Neural cell (in vitro differentiated cells): ENCODE measurements around the gene INO80.

Source experiments
- EP300 ChIP-seq: fragments of 450-650 bp; conservative IDR thresholded peaks from 2 replicates; pipeline ENCODE4 v1.6.1; 2014; ENCODE audit warnings: antibody characterized with exemption, mild to moderate bottlenecking, moderate library complexity; ENCODE audit not compliant: poor library complexity, severe bottlenecking
- EZH2 ChIP-seq: fragments of 200-600, 300-800 bp; shearing (Covaris generic), sonication (generic); IDR thresholded peaks from 2 replicates; pipeline ENCODE4 v1.6.1; 2014; ENCODE audit warnings: antibody characterized with exemption, low read length, borderline replicate concordance, mild to moderate bottlenecking; ENCODE audit not compliant: insufficient read depth, poor library complexity, severe bottlenecking
- MXI1 ChIP-seq: fragments of 450-650 bp; conservative IDR thresholded peaks from 2 replicates; pipeline ENCODE4 v1.6.1; 2014; ENCODE audit warnings: antibody characterized with exemption, mild to moderate bottlenecking; ENCODE audit not compliant: poor library complexity, severe bottlenecking
- POLR2AphosphoS5 ChIP-seq: IDR thresholded peaks from 2 replicates; pipeline ENCODE4 v1.6.1; 2012
- RAD21 ChIP-seq: fragments of 450-650 bp; conservative IDR thresholded peaks from 2 replicates; pipeline ENCODE4 v1.6.1; 2014; ENCODE audit warnings: antibody characterized with exemption, mild to moderate bottlenecking, moderate library complexity
- TAF1 ChIP-seq: IDR thresholded peaks from 2 replicates; pipeline ENCODE4 v1.6.1; 2012; ENCODE audit warnings: low read depth
- TF ChIP-seq, protein P1 (sequence below): fragments of 450-650 bp; IDR thresholded peaks from 2 replicates; pipeline ENCODE4 v1.5.1; 2014; ENCODE audit warnings: antibody characterized with exemption, mild to moderate bottlenecking, moderate library complexity; ENCODE audit not compliant: poor library complexity, severe bottlenecking
- TF ChIP-seq, protein P2 (sequence below): IDR thresholded peaks from 2 replicates; pipeline ENCODE4 v1.6.1; 2012; ENCODE audit warnings: borderline replicate concordance

DNA sequence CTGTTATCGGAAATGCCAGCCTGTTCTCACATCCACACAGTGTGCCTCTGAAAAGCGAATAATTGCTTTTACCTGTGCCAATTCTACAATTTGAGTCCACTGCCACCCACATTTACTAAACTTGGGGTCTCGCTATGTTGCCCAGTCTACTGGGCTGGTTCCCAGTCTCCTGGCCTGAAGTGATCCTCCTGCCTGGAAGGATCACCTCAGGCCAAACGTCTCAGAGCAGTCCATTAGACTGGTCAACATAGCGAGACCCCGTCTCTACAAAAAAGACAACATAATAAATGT lies 827 bp upstream of the INO80 start:
- no peak for TF ChIP-seq TAF1
- TF ChIP-seq, protein P1, sequence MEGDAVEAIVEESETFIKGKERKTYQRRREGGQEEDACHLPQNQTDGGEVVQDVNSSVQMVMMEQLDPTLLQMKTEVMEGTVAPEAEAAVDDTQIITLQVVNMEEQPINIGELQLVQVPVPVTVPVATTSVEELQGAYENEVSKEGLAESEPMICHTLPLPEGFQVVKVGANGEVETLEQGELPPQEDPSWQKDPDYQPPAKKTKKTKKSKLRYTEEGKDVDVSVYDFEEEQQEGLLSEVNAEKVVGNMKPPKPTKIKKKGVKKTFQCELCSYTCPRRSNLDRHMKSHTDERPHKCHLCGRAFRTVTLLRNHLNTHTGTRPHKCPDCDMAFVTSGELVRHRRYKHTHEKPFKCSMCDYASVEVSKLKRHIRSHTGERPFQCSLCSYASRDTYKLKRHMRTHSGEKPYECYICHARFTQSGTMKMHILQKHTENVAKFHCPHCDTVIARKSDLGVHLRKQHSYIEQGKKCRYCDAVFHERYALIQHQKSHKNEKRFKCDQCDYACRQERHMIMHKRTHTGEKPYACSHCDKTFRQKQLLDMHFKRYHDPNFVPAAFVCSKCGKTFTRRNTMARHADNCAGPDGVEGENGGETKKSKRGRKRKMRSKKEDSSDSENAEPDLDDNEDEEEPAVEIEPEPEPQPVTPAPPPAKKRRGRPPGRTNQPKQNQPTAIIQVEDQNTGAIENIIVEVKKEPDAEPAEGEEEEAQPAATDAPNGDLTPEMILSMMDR: no peak
- TF ChIP-seq EP300: no peak
- no peak for TF ChIP-seq RAD21
- TF ChIP-seq, protein P2, sequence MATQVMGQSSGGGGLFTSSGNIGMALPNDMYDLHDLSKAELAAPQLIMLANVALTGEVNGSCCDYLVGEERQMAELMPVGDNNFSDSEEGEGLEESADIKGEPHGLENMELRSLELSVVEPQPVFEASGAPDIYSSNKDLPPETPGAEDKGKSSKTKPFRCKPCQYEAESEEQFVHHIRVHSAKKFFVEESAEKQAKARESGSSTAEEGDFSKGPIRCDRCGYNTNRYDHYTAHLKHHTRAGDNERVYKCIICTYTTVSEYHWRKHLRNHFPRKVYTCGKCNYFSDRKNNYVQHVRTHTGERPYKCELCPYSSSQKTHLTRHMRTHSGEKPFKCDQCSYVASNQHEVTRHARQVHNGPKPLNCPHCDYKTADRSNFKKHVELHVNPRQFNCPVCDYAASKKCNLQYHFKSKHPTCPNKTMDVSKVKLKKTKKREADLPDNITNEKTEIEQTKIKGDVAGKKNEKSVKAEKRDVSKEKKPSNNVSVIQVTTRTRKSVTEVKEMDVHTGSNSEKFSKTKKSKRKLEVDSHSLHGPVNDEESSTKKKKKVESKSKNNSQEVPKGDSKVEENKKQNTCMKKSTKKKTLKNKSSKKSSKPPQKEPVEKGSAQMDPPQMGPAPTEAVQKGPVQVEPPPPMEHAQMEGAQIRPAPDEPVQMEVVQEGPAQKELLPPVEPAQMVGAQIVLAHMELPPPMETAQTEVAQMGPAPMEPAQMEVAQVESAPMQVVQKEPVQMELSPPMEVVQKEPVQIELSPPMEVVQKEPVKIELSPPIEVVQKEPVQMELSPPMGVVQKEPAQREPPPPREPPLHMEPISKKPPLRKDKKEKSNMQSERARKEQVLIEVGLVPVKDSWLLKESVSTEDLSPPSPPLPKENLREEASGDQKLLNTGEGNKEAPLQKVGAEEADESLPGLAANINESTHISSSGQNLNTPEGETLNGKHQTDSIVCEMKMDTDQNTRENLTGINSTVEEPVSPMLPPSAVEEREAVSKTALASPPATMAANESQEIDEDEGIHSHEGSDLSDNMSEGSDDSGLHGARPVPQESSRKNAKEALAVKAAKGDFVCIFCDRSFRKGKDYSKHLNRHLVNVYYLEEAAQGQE: no peak
- no peak for TF ChIP-seq POLR2AphosphoS5
- TF ChIP-seq MXI1: no peak
- TF ChIP-seq EZH2: no peak
